Stimulated activated CD4-positive, alpha-beta T cell treated with anti-CD3 and anti-CD28 coated beads, Interleukin-1b, Interleukin-23, amount 100 ng/mL, for 1 hour (primary cell): ENCODE measurements around the gene KDM8.

Source experiments
- DNase-seq, 2 donors: peaks; one replicate each; pipeline ENCODE4 v3.0.0-alpha.2; 2020; ENCODE audit warnings: low read depth in 2 of 2

KDM8 gene

GRCh38 chr16:27215660-27216059 lies 12.3 kb downstream of the KDM8 start:
- DNase-seq = no peak

DNA sequence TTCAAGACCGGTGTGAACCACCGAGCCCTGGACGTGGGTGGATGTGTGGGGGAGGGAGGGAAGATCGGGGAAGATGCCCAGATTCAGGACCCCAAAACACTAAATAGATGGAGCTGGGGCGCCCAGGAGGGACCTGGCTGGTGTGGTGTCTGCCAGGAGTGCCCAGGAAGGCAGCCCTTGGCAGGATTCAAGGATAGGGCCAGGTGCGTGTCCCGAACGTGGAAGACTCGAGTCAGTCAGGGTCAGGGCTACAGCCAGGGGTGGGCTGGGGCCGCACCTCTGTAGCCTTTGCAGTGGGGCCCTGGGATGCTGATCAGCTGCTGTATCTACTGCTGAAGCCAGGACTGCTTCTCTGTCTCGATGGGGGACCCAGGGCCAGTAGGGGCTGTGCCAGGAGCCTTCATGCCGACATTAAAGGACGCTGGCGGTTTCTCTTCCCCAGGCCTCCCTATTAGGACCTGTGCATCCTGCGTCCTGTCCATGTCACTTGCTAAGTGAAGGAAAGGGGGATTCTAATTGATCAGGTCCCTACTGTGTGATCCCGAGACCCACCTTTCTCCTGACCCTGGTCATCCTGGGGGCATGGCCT lies 13.1 kb downstream of the KDM8 start:
- no peak for DNase-seq

- no peak for DNase-seq
Measured at GRCh38 chr16:27217256-27217655, 13.9 kb downstream of the KDM8 start.

DNA sequence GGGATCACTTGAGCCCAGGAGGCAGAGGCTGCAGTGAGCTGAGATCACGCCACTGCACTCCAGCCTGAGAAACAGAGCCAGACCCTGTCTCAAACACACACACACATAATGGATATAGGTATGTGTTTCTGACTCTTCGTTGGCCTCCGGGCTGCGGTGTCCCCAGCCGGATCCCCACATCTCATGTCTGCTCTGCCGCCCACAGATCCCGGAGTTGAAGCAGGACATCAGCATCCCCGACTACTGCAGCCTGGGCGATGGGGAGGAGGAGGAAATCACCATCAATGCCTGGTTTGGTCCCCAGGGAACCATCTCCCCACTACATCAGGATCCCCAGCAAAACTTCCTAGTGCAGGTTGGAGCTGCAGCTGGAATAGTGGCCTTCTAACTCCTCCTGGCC lies 15.4 kb downstream of the KDM8 start:
- DNase-seq = no peak

DNA sequence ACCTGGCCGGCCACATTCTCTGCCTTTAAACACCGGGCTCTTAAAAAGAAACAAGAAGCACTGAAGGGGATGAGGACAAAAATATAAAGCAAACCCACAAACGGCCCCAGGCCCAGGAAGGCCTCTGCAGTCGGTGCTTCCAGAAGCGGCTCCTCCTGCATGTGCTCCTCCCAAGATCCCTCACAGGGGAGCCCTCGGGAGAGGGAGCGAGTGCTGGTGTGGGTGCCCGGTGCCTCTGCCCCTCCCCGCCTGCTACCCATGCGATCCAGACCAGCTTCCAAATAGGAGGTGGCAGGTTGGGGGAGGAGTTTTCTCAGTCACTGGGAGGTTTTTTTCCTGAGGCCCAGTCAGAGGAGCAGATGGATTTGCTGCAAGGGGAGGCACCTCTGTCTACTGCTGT lies 15.8 kb downstream of the KDM8 start:
- no peak for DNase-seq

GRCh38 chr16:27220120-27220519 lies 16.8 kb downstream of the KDM8 start:
- no peak for DNase-seq

DNA sequence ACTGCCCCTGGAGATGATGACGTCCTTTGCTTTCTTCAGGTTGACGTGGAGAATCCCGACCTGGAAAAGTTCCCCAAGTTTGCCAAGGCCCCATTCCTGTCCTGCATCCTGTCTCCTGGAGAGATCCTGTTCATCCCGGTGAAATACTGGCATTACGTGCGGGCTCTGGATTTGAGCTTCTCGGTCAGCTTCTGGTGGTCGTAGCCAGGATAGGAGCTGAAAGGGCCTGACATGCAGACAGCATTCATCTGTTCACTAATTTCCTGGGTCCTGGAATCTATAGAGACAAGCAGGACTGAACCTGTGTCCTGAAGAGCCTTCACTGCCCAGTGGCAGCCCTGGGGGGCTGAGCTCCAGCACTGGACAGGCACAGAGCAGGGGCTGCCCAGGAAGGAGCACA lies 17.2 kb downstream of the KDM8 start:
- no peak for DNase-seq

GRCh38 chr16:27220991-27221390 lies 17.7 kb downstream of the KDM8 start:
- no peak for DNase-seq

- DNase-seq = no peak
Measured at GRCh38 chr16:27221576-27222248, 18.4 kb downstream of the KDM8 start.

- DNase-seq = no peak
Measured at GRCh38 chr16:27222249-27223225, 19.2 kb downstream of the KDM8 start.

DNA sequence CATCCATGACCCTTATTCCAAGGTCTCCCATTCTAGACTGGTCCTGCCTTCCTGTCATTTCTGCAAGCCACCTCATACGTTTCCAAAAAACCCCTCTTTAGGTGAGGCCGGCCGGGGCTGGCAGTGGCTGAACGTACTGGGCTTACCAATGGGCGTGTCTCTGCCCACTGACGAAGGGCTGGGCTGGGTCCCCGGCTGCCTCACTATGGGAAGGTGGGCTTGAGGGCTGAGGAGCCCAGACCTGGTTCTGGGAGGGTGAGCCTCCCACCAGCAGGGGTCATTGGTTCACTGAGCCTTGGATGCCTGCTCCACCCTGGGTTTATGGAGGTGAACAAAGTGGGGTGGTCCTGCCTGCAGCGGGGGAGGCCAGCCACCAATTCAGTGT lies 19.9 kb downstream of the KDM8 start:
- DNase-seq = no peak

DNA sequence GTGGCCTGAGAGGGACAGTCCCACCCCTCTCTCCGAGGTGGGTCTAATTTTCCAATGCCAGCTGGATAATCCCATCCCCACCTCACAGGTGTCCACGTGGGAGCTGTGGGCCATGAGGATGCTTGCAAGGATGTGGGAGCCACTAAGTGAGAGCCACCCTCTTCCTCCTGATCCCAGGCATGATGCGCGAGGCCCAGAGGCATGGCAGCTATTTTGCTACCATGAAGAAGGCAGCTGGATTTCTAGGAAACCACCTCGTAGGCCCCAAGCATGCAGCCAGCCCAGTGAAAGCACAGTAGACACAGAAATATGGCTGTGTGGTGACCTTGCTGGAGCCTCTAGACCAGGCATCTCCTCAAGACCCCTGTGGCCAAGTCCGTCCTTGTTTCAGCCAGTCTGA lies 20.4 kb downstream of the KDM8 start:
- DNase-seq = no peak

DNA sequence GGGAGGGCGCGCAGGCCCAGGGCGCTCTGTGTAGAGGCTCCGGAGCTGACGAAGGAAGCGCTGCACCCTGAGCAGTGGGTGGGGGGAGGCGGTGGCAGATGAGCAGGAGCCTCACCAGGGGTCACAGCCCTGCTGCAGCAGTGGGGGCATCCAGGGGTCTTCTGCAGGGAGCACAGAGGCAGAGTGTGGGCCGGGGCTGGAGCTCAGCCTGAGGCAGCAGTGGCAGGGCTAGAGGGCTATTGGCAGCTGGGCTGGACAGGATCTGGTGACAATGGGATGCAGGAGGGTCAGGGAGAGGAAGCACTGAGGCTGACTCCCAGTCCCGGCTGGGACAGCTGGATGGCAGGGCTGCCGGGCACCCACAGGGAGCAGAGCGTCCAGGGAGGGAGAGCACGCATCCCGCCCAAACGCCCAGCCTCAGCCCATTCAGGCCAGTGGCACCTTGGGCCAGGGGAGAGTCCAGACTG lies 21.0 kb downstream of the KDM8 start:
- DNase-seq = no peak

DNA sequence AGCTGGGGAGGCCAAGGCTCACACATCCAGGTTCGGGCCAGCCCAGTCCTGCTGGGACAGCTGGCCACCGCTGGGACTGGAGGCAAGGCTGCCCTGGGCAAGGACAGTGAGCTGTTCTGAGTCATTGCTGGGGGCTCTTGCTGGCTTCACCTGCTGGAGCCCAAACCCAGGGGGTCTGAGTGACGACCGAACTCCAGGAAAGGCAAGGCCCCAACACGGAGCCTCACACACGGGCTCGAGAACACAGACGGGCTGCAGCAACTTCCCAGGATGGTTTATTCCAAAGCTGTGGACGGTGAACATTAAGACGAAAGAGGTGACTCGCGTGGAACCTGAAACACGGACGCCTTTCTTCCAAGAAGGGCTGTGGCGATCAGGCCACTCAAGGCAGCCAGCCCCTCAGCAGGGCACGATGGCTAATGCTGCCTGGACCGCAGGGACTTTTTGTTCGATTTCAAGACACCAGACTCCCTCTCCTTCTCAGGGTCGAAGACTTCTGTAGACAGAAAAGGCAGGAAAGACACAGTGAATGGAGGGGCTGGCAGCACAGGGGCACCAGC lies 21.5 kb downstream of the KDM8 start:
- DNase-seq = no peak

GRCh38 chr16:27225536-27226360 lies 22.4 kb downstream of the KDM8 start:
- no peak for DNase-seq

DNA sequence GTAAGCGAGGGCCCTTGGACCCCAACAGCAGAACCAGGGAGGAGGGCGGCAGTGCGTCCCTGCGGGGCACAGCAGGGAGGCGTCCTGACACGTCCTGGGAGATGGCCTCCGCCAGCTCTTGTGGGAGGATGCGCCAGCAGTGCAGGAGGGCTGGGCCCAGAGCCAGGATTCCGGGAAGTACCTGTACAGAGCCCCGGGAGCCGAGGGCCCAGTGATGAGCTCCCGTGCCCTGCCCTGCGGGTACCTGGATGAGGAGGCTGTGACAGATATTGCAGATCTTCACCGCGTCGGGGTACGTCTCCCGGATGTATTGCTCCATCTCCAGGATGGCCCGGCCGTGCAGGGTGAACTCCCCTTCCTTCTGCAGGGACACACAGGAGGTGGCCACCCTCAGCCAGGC lies 23.1 kb downstream of the KDM8 start:
- DNase-seq = no peak

DNA sequence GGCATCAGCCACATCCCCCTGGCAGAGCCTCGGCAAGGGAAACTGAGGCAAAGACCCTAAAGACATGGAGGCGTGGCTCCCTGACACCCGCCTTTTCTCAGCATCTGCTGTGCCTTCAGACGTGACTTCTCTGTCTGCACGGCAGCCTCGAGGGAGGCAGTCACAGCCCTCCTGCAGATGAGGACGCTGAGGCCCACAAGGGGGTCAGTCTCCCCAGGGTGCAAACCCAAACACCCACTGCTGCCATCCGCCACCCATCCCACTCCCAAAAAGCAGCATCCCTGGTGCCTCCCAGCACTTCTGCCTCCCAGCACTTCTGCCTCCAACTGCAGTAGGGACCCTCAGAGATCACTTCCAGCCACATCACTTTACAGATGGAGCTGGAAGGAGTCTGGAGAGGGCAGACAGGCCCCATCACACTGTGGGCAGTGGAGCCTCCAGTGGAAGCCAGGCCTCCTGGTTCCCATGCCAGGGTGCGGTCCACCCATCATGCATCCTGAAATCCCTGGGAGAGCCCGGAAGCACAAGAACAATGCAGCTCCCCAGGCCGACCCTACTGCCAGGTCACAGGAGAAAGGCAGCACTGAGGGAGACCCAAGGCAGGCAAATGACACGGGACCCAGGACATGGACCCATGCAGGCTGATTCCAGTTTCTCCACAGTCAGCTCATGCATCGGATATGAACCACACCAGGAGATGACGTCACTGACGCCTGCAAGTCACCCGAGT lies 23.8 kb downstream of the KDM8 start:
- no peak for DNase-seq

DNA sequence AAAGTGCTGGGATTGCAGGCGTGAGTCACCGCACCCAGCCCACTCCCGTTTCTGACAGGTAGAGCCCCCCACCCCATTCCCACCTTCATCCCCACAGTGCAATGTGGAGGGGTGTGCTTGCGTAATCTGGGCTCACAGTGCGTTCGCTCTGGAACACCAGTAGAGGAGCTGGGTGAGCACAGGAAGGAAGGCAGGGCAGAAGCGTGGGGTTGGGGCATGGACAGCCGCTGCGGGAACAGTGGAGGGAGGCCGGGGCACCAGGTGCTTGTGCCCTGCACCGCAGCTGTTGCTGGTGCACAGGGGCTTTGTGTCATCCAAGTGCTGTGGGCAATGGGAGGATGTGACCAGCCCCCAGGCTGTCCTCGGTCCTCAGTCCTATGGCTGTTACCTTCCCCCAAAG lies 24.7 kb downstream of the KDM8 start:
- no peak for DNase-seq

DNA sequence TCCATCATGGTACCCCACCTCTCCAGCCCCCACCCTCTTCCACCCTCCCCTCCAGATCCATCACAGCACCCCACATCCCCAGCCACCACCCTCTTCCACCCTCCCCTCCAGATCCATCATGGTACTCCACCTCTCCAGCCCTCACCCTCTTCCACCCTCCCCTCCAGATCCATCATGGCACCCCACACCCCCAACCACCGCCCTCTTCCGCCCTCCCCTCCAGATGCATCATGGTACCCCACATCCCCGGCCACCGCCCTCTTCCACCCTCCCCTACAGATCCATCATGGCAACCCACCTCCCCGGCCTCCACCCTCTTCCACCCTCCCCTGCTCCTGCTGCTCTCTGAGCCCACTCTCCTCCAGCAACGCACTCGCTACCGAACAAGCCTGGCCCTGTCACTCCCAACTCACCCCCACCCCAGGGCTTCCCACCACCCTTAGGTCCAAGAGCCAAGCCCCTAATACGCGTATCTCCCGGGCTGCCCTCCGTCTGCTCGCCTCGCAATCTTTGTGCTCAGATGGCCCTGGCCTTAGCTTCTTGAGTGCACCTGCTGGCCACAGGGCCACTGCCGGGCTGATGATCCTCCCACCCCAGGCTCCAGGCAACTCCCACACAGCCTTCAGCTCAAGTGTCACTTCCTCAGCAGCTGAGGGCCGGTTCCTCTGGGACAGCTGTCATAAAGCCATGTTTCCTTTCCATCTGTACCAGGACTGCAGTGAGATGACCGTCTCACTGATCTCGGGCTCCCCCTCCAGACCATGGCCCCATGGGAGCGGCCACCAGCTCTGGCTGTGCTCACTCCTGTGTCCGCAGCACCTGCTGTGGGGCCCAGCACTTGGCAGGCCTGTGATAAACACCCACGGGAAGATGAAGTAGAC lies 25.5 kb downstream of the KDM8 start:
- DNase-seq = no peak
